GM21528 (cell line): Measurements from ENCODE around the gene VPS25.
A peak's percentile ranks its signal among the peaks of the same experiment; 100 is the strongest.
"Not testable (repeated sequence)": the region's sequence is repeated elsewhere in the genome, so short reads cannot be mapped to it uniquely, and the experiment has no call there.

Experiments
- ATAC-seq: cut with Tn5 transposase; IDR thresholded peaks from one replicate; pipeline ENCODE4 v1.9.1; 2021; ENCODE audit warnings: mild to moderate bottlenecking, moderate library complexity; ENCODE audit not compliant: unreplicated experiment, low FRiP score

VPS25 gene

GRCh38 chr17:42773290-42774035 lies at the start of gene VPS25:
Gene VPS25 (plus strand): TSS chr17:42773449. CDS start chr17:42773476, 27 bp downstream.
- ATAC-seq = peak; percentile 68

- ATAC-seq = no peak
Measured at GRCh38 chr17:42723636-42724035, 49.6 kb upstream of the VPS25 start.

GRCh38 chr17:42725143-42725542 lies 48.1 kb upstream of the VPS25 start:
- ATAC-seq = no peak

- ATAC-seq = no peak
Measured at GRCh38 chr17:42740699-42741098, 32.5 kb upstream of the VPS25 start.

- ATAC-seq = not testable (repeated sequence)
Measured at GRCh38 chr17:42742916-42743315, 30.3 kb upstream of the VPS25 start.

GRCh38 chr17:42743595-42744282 lies 29.5 kb upstream of the VPS25 start:
- ATAC-seq = no peak

GRCh38 chr17:42744283-42744805 lies 28.9 kb upstream of the VPS25 start:
- ATAC-seq = peak; percentile 56

GRCh38 chr17:42744806-42745617 lies 28.2 kb upstream of the VPS25 start, which contains the start of gene EZH1:
Gene EZH1 (minus strand): TSS chr17:42745040. CDS start chr17:42728941, 16,099 bp downstream.
- peak; percentile 72 for ATAC-seq

GRCh38 chr17:42748202-42748907 lies 24.9 kb upstream of the VPS25 start:
- ATAC-seq = no peak

- ATAC-seq = no peak
Measured at GRCh38 chr17:42748908-42749798, 24.1 kb upstream of the VPS25 start.

- ATAC-seq = no peak
Measured at GRCh38 chr17:42750739-42751344, 22.4 kb upstream of the VPS25 start.

- ATAC-seq = no peak
Measured at GRCh38 chr17:42751628-42752027, 21.6 kb upstream of the VPS25 start.

- ATAC-seq = no peak
Measured at GRCh38 chr17:42754782-42755181, 18.5 kb upstream of the VPS25 start.

GRCh38 chr17:42759982-42760651 lies 13.1 kb upstream of the VPS25 start:
- ATAC-seq = no peak

- no peak for ATAC-seq
Measured at GRCh38 chr17:42760652-42761581, 12.3 kb upstream of the VPS25 start, which contains the start of gene RAMP2. Gene RAMP2 (plus strand): TSS chr17:42761227. CDS start chr17:42761262, 35 bp downstream.

- no peak for ATAC-seq
Measured at GRCh38 chr17:42761638-42762037, 11.6 kb upstream of the VPS25 start.

GRCh38 chr17:42766124-42766523 lies 7.1 kb upstream of the VPS25 start:
- no peak for ATAC-seq
